ENCODE results near the gene POLRMT. TPM values are rescaled to one million over a fixed set of nuclear protein-coding genes. Genes with fewer than 3 reads are reported as not detected.
A peak's percentile ranks its signal among the peaks of the same experiment; 100 is the strongest.

The POLRMT gene
- total RNA-seq, 3 donors from 2014 or later: 21.9 to 34.7 (median 28.2) TPM

GRCh38 chr19:579111-579841 lies 54.1 kb downstream of the POLRMT start:
- TF ChIP-seq POLR2AphosphoS5 (IDR thresholded peaks at IDR 0.05) (no peak), CTCF (IDR thresholded peaks at IDR 0.05) (no peak), POLR2A (IDR thresholded peaks at IDR 0.05) (no peak)
- no peaks in the 10 kb centered on the region for H3K9me3 ChIP-seq
- H3K4me1 ChIP-seq: peaks cover 7 to 22% of the 10 kb centered on the region in 2 donors
- intact Hi-C loops (cut with DNase I; ENCODE audit: low total_unique reads): no loop called here
- DNase-seq (ENCODE audit: low spot score in 2 of 2): no peak
- H3K36me3 ChIP-seq: no peaks in the 10 kb centered on the region
- no peaks in the 10 kb centered on the region for H3K27me3 ChIP-seq
- no peak overlapping the region for H3K4me3 ChIP-seq
- no peak overlapping the region for H3K27ac ChIP-seq

- no peak for TF ChIP-seq CTCF (IDR thresholded peaks at IDR 0.05)
- no peak for TF ChIP-seq POLR2AphosphoS5 (IDR thresholded peaks at IDR 0.05)
- TF ChIP-seq POLR2A (IDR thresholded peaks at IDR 0.05): no peak
- intact Hi-C loops (cut with DNase I; ENCODE audit: low total_unique reads): no loop called here
- no peaks in the 10 kb centered on the region for H3K36me3 ChIP-seq
- H3K4me3 ChIP-seq: no peak overlapping the region
- H3K27ac ChIP-seq: no peak overlapping the region
- H3K27me3 ChIP-seq: no peaks in the 10 kb centered on the region
- no peaks in the 10 kb centered on the region for H3K9me3 ChIP-seq
- peaks cover 11 to 23% of the 10 kb centered on the region in 2 donors for H3K4me1 ChIP-seq
- no peak for DNase-seq (ENCODE audit: low spot score in 2 of 2)
These were observed 55.6 kb downstream of the POLRMT start for GRCh38 chr19:577439-578392.

GRCh38 chr19:576768-577438 lies 56.4 kb downstream of the POLRMT start:
- intact Hi-C loops (cut with DNase I; ENCODE audit: low total_unique reads): no loop called here
- Histone ChIP-seq H3K4me1 (peaks cover 11 to 23% of the 10 kb centered on the region in 2 donors), H3K4me3 (no peak overlapping the region), H3K9me3 (no peaks in the 10 kb centered on the region), H3K36me3 (no peaks in the 10 kb centered on the region), H3K27ac (no peak overlapping the region), H3K27me3 (no peaks in the 10 kb centered on the region)
- DNase-seq (ENCODE audit: low spot score in 2 of 2): no peak
- TF ChIP-seq POLR2A (IDR thresholded peaks at IDR 0.05): no peak
- TF ChIP-seq POLR2AphosphoS5 (IDR thresholded peaks at IDR 0.05): no peak

GRCh38 chr19:575527-576506 lies 57.5 kb downstream of the POLRMT start:
- H3K4me3 ChIP-seq: peak overlapping the region; percentile 24 to 63 (median 36)
- no peaks in the 10 kb centered on the region for H3K27me3 ChIP-seq
- intact Hi-C loops (cut with DNase I; ENCODE audit: low total_unique reads): no loop called here
- no peak for TF ChIP-seq POLR2A (IDR thresholded peaks at IDR 0.05)
- TF ChIP-seq POLR2AphosphoS5 (IDR thresholded peaks at IDR 0.05): no peak
- TF ChIP-seq CTCF (IDR thresholded peaks at IDR 0.05): no peak
- no peaks in the 10 kb centered on the region for H3K36me3 ChIP-seq
- no peaks in the 10 kb centered on the region for H3K9me3 ChIP-seq
- H3K4me1 ChIP-seq: peaks cover 11 to 23% of the 10 kb centered on the region in 2 donors
- no peak for DNase-seq (ENCODE audit: low spot score in 2 of 2)
- peak overlapping the region in 1 of 2 donors; percentile 61 for H3K27ac ChIP-seq

All from breast epithelium (tissue), 4 donors.